GM18507 (cell line): Measurements from ENCODE around the gene ICA1.
"Not testable (repeated sequence)": the region's sequence is repeated elsewhere in the genome, so short reads cannot be mapped to it uniquely, and the experiment has no call there.

ENCODE experiments used
- DNase-seq: peaks from one replicate; pipeline ENCODE4 v3.0.0; 2011; ENCODE audit warnings: low read depth; ENCODE audit not compliant: insufficient read length; ENCODE audit errors: extremely low spot score
- FAIRE-seq: peaks from 2 replicates; lab custom pipeline; 2011; peaks lifted over from hg19 to GRCh38; lab: Jason Lieb, UNC

The ICA1 gene

GRCh38 chr7:8085420-8085819 lies 176.5 kb downstream of the ICA1 start:
- FAIRE-seq, result no peak
- no peak for DNase-seq

- FAIRE-seq, result no peak
- DNase-seq, result no peak
Observed at GRCh38 chr7:8084836-8085235, 177.1 kb downstream of the ICA1 start.

GRCh38 chr7:8082762-8083161 lies 179.2 kb downstream of the ICA1 start:
- DNase-seq (no peak), FAIRE-seq (peak; percentile 29)

DNA sequence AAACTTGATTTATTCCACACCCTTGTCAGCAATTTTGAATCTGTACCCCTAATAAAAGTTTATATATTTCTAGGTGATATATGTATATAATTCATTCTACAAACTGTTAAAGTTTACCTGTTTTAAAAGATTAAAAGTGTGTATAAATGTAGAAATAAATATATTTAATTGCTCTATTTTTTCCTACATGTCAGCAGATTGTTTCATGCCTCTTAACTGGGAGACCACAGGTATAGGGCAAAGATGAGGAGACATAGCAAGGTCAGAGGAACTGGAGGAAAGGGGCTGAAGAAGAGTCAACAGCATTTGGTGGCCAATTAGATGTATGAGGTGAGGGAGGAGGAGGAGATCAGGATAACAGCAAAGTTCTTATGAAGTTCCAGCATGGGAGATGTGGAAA lies 183.5 kb downstream of the ICA1 start:
- no peak for FAIRE-seq
- DNase-seq, result no peak

DNA sequence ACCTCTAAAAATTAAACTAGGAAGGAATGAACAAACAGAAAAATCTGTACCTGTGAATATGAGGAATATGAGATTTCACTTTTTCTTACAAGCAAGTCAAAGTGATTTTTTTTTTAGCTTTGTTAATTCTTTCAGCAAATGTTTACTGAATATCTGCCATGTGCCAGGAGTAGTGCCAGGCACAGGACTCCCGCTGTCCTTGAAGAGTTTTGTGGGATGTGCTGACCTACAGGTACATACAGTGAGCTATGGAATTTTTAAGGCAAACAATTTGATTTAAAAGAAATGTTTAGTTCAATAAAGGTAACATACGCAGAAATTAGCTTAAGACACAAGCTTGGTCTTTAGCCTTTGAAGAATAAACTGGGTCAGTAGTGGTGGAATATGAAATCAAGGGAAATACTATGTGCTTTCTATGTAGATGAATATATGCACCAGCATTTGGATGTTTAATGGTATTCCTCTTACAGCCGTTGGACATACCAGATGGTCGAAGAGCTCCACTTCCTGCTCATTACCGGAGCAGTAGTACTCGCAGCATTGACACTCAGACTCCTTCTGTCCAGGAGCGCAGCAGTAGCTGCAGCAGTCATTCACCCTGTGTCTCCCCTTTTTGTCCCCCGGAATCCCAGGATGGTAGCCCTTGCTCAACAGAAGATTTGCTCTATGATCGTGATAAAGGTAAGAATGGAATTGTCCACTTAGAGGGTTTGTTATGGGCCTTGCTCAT lies 191.4 kb downstream of the ICA1 start:
- no peak for FAIRE-seq
- DNase-seq, result no peak

DNA sequence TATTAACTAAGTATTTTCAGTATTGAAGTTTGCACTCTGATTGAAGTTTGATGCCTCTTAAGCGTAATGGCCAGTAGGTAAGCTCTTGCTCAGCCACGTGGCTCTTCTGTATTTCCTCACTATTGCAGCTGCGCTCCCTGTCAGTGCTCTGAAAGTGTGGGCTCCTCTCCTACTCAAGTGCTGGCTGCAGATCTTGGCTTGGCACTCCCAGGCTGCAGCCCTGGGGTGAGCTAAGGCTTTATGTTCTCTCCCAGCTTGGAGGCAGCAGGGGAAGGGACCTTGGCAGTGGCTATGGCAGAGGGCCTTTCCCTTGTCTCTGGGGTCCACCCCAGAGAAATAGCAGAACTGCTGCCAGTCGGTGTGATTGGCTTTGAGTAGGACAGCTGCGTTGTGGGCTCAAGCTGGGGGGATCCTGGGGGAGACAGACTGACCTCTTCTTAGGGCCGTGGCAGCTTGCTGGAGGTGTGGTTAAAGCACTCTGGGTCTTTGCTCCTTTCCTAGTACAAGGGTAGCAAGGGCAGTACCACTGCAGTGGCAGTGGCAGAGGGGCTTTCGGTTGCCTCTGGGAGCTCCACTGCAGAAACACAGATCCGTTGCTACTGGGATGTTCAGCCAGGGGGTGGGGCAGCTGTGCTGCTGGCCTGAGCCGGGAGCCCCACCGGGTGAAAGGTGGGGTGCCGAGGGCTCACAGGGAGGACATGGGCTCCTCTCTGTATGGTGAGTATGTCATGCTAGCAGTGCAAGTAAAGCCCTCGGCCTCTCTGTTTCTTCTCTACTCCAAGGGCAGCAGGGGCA lies 192.9 kb downstream of the ICA1 start:
- FAIRE-seq (no peak), DNase-seq (no peak)

- FAIRE-seq (no peak), DNase-seq (no peak)
Observed at GRCh38 chr7:8065356-8065813, 196.6 kb downstream of the ICA1 start.

DNA sequence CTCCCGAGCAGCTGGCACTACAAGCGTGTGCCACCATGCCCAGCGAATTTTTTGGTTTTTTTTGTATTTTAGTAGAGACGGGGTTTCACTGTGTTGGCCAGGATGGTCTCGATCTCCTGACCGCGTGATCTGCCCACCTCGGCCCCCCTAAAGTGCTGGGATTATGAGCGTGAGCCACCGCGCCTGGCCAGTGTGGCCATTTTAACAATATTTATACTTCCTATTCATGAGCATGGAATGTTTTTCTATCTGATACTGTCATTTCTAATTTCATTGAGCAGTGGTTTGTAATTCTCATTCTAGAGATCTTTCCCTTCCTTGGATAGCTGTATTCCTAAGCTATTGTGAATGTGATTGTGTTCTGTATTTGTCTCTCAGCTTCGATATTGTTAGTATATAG lies 197.1 kb downstream of the ICA1 start:
- FAIRE-seq (no peak), DNase-seq (no peak)

DNA sequence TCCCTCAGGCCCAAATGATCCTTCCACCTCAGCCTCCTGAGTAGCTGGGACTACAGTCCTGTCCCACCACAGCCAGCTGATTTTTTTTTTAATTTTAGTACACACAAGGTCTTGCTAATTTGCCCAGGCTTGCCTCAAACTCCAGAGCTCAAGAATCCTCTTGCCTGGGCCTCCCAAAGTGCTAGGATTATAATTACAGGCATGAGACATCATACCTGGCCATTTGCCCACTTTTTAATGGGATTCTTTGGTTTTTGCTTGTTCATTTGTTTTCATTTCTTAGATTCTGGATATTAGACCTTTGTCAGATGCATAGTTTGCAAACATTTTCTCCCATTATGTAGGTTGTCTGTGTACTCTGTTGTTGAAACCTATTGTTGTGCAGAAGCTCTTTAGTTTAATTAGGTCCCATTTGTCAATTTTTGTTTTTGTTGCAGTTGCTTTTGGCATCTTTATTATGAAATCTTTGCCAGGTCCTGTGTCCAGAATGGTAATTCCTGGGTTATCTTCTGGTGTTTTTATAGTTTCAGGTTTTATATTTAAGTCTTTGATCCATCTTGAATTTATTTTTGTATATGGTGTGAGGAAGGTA lies 198.2 kb downstream of the ICA1 start:
- no peak for FAIRE-seq
- DNase-seq, result no peak

DNA sequence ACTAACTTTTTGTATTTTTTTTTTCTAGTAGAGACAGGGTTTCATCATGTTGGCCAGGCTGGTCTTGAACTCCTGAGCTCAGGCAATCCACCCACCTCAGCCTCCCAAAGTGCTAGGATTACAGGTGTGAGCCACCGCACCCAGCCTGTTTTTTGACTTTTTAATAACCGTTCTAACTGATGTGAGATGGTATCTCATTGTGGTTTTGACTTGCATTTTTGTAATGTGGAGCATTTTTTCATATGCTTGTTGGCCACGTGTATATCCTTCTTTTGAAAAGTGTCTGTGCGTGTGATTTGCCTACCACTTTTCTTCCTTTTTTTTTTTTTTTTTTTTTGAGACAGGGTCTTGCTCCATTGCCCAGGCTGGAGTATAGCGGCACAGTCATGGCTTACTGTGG lies 198.7 kb downstream of the ICA1 start:
- FAIRE-seq, DNase-seq: not testable (repeated sequence)
